ENCODE measurements around the gene ANKRD34B. TPM values are rescaled to one million over a fixed set of nuclear protein-coding genes. Genes with fewer than 3 reads are reported as not detected.

ANKRD34B gene
- total and polyA plus RNA-seq, 8 donors, result not detected

DNA sequence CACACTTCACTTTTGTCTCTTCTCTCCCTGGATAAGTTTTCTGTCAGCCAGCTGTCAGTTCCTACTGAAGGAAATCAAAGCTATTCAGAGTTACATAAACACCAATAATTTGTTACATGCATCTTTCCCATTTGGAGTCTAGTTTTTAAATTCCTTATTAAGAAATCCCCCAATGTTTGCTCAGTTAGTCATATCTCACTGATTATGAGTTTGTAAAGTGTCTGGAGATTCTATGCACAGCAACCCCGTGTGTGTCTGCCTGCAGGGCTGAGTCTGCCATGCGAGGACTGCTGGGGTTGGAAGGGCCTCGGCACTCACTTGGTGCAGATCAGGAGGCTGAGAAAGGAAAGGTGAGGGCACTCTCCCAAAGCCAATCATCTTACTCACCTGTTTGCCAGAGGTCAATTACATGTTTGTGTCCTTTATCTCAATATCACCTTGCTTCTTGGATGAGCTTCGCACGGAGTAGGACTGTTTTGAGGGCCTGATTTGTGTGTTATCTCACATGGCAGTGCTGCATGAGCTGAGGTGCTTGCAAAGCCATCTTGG, 3.3 kb downstream of the ANKRD34B start:
- FAIRE-seq (no peak), ATAC-seq (no peak), DNase-seq (no peak)
- no peak for TF ChIP-seq CTCF (IDR thresholded peaks at IDR 0.05)
- peaks cover 0 to 9% (median 8%) of the 10 kb centered on the region in 3 donors for H3K4me1 ChIP-seq
- intact Hi-C loops (cut with DNase I), result no loop called here
- no peak overlapping the region for H3K27ac ChIP-seq
- 46 to 48% methylated on average over 5 of the region's 5 CpGs for WGBS, 2 donors
- no peaks in the 10 kb centered on the region for H3K9me3 ChIP-seq
- H3K4me3 ChIP-seq, result no peak overlapping the region
- H3K27me3 ChIP-seq, result peaks cover 0 to 23% (median 5%) of the 10 kb centered on the region in 4 donors
- no peaks in the 10 kb centered on the region for H3K36me3 ChIP-seq

DNA sequence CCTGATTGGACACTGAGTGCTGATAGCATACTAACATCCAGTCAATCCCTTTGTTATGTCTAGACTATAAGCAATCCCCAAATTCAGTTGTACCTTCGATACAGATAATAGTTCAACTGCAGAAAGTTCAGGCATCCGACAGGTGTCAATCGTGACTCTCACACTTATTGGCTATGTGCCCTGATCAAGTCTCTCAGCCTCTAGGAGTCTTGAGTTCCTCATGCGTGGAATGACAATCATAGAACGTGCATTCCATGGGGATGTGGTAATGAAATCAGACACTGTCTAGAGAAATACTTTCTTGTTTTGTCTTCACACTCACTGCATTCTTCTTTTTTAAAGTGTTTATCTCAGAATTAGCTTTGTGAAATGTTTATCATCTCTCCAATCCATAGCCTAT, 4.8 kb downstream of the ANKRD34B start:
- intact Hi-C loops (cut with DNase I), result no loop called here
- DNase-seq (no peak), FAIRE-seq (no peak), ATAC-seq (no peak)
- Histone ChIP-seq H3K36me3 (no peaks in the 10 kb centered on the region), H3K4me3 (no peak overlapping the region), H3K9me3 (no peaks in the 10 kb centered on the region), H3K4me1 (peaks cover 0 to 8% (median 6%) of the 10 kb centered on the region in 3 donors), H3K27me3 (peaks cover 0 to 20% (median 2%) of the 10 kb centered on the region in 4 donors), H3K27ac (no peak overlapping the region)
- WGBS, 2 donors, result 57 to 64% methylated on average over 5 of the region's 5 CpGs
- no peak for TF ChIP-seq CTCF (IDR thresholded peaks at IDR 0.05)

DNA sequence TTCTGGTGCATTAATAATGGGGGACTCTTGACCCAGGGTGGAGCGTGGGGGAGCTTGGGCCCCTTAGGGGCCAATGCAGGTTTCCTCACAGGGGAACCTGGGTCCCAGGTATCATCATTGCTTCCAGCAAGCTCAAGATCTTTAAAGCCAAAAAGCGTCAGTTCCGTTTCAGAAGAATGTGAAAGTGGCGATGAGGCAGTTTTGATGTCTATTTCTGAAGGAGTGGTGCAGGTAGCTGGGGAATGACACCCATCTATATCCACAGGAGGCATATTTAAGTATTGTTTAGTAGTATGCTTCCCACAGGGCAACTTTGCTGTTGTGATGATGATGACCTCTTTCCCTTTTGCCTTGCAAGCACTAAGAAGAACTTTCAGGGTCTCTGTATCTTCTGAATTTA, 10.8 kb downstream of the ANKRD34B start:
- TF ChIP-seq CTCF (IDR thresholded peaks at IDR 0.05), result no peak
- H3K27ac ChIP-seq, result no peak overlapping the region
- H3K4me3 ChIP-seq, result no peak overlapping the region
- H3K4me1 ChIP-seq, result no peaks in the 10 kb centered on the region
- no peak for ATAC-seq
- DNase-seq, result no peak
- 76 to 87% methylated on average over 4 of the region's 4 CpGs for WGBS, 2 donors
- peaks cover 0 to 24% (median 7%) of the 10 kb centered on the region in 4 donors for H3K27me3 ChIP-seq
- H3K36me3 ChIP-seq, result no peaks in the 10 kb centered on the region
- no peak for FAIRE-seq
- no peaks in the 10 kb centered on the region for H3K9me3 ChIP-seq
- intact Hi-C loops (cut with DNase I), result no loop called here

DNA sequence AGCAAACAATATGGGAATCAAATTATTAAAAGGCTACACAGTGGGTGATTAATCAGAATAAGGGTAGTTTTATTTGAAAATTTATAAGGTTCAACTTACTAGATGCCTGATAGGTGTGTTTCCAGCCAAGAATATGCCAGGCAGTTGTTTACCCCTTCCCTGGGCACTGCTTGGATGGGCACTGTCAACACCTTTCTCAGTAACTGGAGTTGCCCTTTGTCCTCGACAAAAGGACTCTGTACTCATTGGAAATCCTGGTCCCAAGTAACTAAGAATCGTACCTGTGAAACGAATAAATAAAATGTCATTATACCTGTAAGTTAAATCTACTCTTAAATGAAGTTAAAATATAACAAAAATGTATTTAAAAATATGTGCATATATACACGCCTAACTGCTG, 15.0 kb downstream of the ANKRD34B start:
- Histone ChIP-seq H3K36me3 (no peaks in the 10 kb centered on the region), H3K4me1 (no peaks in the 10 kb centered on the region), H3K27me3 (peaks cover 0 to 14% (median 7%) of the 10 kb centered on the region in 4 donors), H3K4me3 (no peak overlapping the region), H3K27ac (no peak overlapping the region), H3K9me3 (no peaks in the 10 kb centered on the region)
- no peak for TF ChIP-seq CTCF (IDR thresholded peaks at IDR 0.05)
- no peak for FAIRE-seq
- no peak for DNase-seq
- WGBS, 2 donors, result 63 to 64% methylated on average over 4 of the region's 4 CpGs
- intact Hi-C loops (cut with DNase I), result no loop called here
- no peak for ATAC-seq

DNA sequence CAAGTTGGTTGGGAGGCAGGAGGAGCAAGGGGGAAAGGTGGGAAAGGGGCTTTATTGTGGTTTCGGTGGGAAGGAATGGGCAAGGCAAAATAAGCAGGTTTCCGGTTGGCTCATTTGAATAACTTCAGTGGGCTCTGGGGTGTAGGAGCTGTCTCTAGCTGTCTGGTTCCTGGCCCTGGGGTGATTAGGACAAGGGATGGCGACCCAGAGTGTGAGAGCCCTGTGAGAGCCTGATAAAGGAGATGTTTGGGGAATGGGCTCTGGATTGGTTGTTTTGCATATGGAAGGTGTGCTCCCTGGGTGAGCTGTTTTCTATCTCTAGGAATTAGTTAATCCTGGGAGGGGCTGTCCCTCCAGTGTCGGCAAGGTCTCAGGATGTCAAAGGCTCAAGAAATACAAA, 15.4 kb downstream of the ANKRD34B start:
- intact Hi-C loops (cut with DNase I), result no loop called here
- H3K27ac ChIP-seq, result no peak overlapping the region
- H3K9me3 ChIP-seq, result no peaks in the 10 kb centered on the region
- FAIRE-seq, result no peak
- 42 to 56% methylated on average over 4 of the region's 4 CpGs for WGBS, 2 donors
- H3K4me1 ChIP-seq, result no peaks in the 10 kb centered on the region
- no peak for TF ChIP-seq CTCF (IDR thresholded peaks at IDR 0.05)
- no peak overlapping the region for H3K4me3 ChIP-seq
- H3K36me3 ChIP-seq, result no peaks in the 10 kb centered on the region
- peaks cover 0 to 12% (median 7%) of the 10 kb centered on the region in 4 donors for H3K27me3 ChIP-seq
- no peak for ATAC-seq
- no peak for DNase-seq

All from pancreas (tissue), 10 donors.